IMR-90 (cell line): Measurements from ENCODE around the gene PLA2G2E.

ENCODE experiments used
- BHLHE40 ChIP-seq: fragments of 150-350 bp; IDR thresholded peaks from 2 replicates; pipeline ENCODE4 v1.6.1; 2016; ENCODE audit warnings: mild to moderate bottlenecking, low read depth, low read length
- CEBPB ChIP-seq: IDR thresholded peaks from 2 replicates; pipeline ENCODE4 v1.6.1; 2012; ENCODE audit warnings: low read depth, low read length, improper control_type of control experiment
- CTCF ChIP-seq: conservative IDR thresholded peaks from 2 replicates; pipeline ENCODE4 v1.5.1; 2012; ENCODE audit warnings: mild to moderate bottlenecking, low read depth, low read length, improper control_type of control experiment
- FOS ChIP-seq: fragments of 150-350 bp; IDR thresholded peaks from 2 replicates; pipeline ENCODE4 v1.6.1; 2016; ENCODE audit warnings: low read depth, low read length
- MAFK ChIP-seq: IDR thresholded peaks from 2 replicates; pipeline ENCODE4 v1.6.1; 2012; ENCODE audit warnings: low read depth, low read length, improper control_type of control experiment
- MXI1 ChIP-seq: IDR thresholded peaks from 2 replicates; pipeline ENCODE4 v1.6.1; 2012; ENCODE audit warnings: low read depth, mild to moderate bottlenecking, low read length, moderate library complexity, borderline replicate concordance
- NFE2L2 ChIP-seq: fragments of 150-350 bp; IDR thresholded peaks from 2 replicates; pipeline ENCODE4 v1.6.1; 2016; ENCODE audit warnings: low read depth, mild to moderate bottlenecking, low read length
- POLR2A ChIP-seq: IDR thresholded peaks from 2 replicates; pipeline ENCODE4 v1.6.1; 2012; ENCODE audit warnings: mild to moderate bottlenecking, low read depth, low read length
- RAD21 ChIP-seq: IDR thresholded peaks from 2 replicates; pipeline ENCODE4 v1.6.1; 2012; ENCODE audit warnings: low read length, improper control_type of control experiment
- RCOR1 ChIP-seq: IDR thresholded peaks from 2 replicates; pipeline ENCODE4 v1.6.1; 2012; ENCODE audit warnings: mild to moderate bottlenecking, low read length, improper control_type of control experiment; ENCODE audit not compliant: insufficient replicate concordance
- RFX5 ChIP-seq: IDR thresholded peaks from 2 replicates; pipeline ENCODE4 v1.8.0; 2012; ENCODE audit warnings: low read depth, mild to moderate bottlenecking, low read length, moderate library complexity
- SMC3 ChIP-seq: fragments of 150-350 bp; IDR thresholded peaks from 2 replicates; pipeline ENCODE4 v1.6.1; 2016; ENCODE audit warnings: low read depth, mild to moderate bottlenecking, antibody characterized with exemption, low read length, moderate library complexity
- TF ChIP-seq, protein P1 (sequence below): fragments of 150-350 bp; IDR thresholded peaks from 2 replicates; pipeline ENCODE4 v1.6.1; 2016; ENCODE audit warnings: low read depth, mild to moderate bottlenecking, low read length, moderate library complexity, borderline replicate concordance

DNA sequence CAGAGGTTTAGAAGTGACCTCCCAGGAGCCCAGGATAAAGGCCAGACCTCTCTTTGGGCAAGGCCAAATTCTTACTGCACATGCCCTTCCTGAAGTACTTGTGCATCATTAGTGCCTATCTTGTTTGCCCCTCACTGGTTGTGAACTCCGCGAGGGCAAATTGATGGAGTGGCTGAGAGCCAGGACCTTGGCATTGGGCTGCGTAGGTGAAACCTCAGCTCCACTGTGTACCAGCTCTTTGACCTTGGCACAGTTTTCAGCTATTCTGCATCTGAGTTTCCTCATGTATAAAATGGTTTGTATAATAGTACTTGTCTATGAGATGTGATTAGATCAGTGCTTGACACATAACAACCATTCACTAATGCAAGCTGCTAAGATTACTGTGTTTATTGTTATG lies 29.7 kb downstream of the PLA2G2E start:
- TF ChIP-seq POLR2A (no peak), CTCF (no peak), RAD21 (no peak), CEBPB (no peak), BHLHE40 (no peak), RFX5 (no peak), SMC3 (no peak), RCOR1 (no peak), FOS (no peak), MXI1 (no peak), MAFK (no peak), NFE2L2 (no peak)
- TF ChIP-seq, protein P1, sequence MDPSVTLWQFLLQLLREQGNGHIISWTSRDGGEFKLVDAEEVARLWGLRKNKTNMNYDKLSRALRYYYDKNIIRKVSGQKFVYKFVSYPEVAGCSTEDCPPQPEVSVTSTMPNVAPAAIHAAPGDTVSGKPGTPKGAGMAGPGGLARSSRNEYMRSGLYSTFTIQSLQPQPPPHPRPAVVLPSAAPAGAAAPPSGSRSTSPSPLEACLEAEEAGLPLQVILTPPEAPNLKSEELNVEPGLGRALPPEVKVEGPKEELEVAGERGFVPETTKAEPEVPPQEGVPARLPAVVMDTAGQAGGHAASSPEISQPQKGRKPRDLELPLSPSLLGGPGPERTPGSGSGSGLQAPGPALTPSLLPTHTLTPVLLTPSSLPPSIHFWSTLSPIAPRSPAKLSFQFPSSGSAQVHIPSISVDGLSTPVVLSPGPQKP = no peak
